ENCODE data around the gene MAP3K2.
A peak's percentile ranks its signal among the peaks of the same experiment; 100 is the strongest.
"Not testable (repeated sequence)": the region's sequence is repeated elsewhere in the genome, so short reads cannot be mapped to it uniquely, and the experiment has no call there.

The MAP3K2 gene

GRCh38 chr2:127378720-127379119 is 9.1 kb downstream of the MAP3K2 start:
- no peak for DNase-seq

- no peak for DNase-seq
Observed at GRCh38 chr2:127377262-127377661, 10.5 kb downstream of the MAP3K2 start.

GRCh38 chr2:127376257-127376656 is 11.5 kb downstream of the MAP3K2 start:
- DNase-seq, result no peak

- no peak for DNase-seq
Observed at GRCh38 chr2:127373362-127374083, 14.3 kb downstream of the MAP3K2 start.

GRCh38 chr2:127371037-127371436 is 16.7 kb downstream of the MAP3K2 start:
- no peak for DNase-seq

GRCh38 chr2:127370010-127370409 is 17.8 kb downstream of the MAP3K2 start:
- DNase-seq, result no peak

- no peak for DNase-seq
Observed at GRCh38 chr2:127365211-127365643, 22.5 kb downstream of the MAP3K2 start.

- no peak for DNase-seq
Observed at GRCh38 chr2:127362971-127363370, 24.8 kb downstream of the MAP3K2 start.

- DNase-seq, result no peak
Observed at GRCh38 chr2:127361929-127362885, 25.6 kb downstream of the MAP3K2 start.

GRCh38 chr2:127360242-127360641 is 27.5 kb downstream of the MAP3K2 start:
- no peak for DNase-seq

GRCh38 chr2:127359520-127359919 is 28.3 kb downstream of the MAP3K2 start:
- DNase-seq, result no peak

GRCh38 chr2:127358971-127359370 is 28.8 kb downstream of the MAP3K2 start:
- DNase-seq, result no peak

GRCh38 chr2:127358044-127358443 is 29.7 kb downstream of the MAP3K2 start:
- peak; percentile 25 for DNase-seq

- DNase-seq, result no peak
Observed at GRCh38 chr2:127357591-127357990, 30.2 kb downstream of the MAP3K2 start.

- no peak for DNase-seq
Observed at GRCh38 chr2:127356531-127356930, 31.2 kb downstream of the MAP3K2 start.

- peak; percentile 67 for DNase-seq
Observed at GRCh38 chr2:127355407-127356008, 32.3 kb downstream of the MAP3K2 start.

GRCh38 chr2:127353873-127354676 is 33.7 kb downstream of the MAP3K2 start:
- not testable (repeated sequence) for DNase-seq

- not testable (repeated sequence) for DNase-seq
Observed at GRCh38 chr2:127353223-127353622, 34.6 kb downstream of the MAP3K2 start.

GRCh38 chr2:127351603-127352002 is 36.2 kb downstream of the MAP3K2 start:
- no peak for DNase-seq

- no peak for DNase-seq
Observed at GRCh38 chr2:127348426-127349000, 39.3 kb downstream of the MAP3K2 start.

GRCh38 chr2:127347734-127348392 is 39.9 kb downstream of the MAP3K2 start:
- no peak for DNase-seq

GRCh38 chr2:127347015-127347414 is 40.8 kb downstream of the MAP3K2 start:
- no peak for DNase-seq
